ENCODE data around the gene HFM1. TPM values are rescaled to one million over a fixed set of nuclear protein-coding genes. Genes with fewer than 3 reads are reported as not detected.

HFM1 gene
- total and polyA plus RNA-seq, 2 experiments from 2014 or later: 1.5 to 5.2 TPM

- Mint-ChIP-seq H3K4me1 (no peaks in the 10 kb centered on the region; the same call in 2 of the 3 replicates), H3K27me3 (ENCODE audit: insufficient read depth, low read depth, poor library complexity) (no peaks in the 10 kb centered on the region), H3K9me3 (no peaks in the 10 kb centered on the region; the same call in 1 of the 3 replicates), H3K4me3 (no peak overlapping the region), H3K27ac (no peak overlapping the region), H3K36me3 (ENCODE audit: low read depth) (no peaks in the 10 kb centered on the region)
- Histone ChIP-seq H3K4me3 (peak overlapping the region; percentile 27; the same call in 1 of the 2 replicates), H3K36me3 (ENCODE audit: insufficient read depth) (no peaks in the 10 kb centered on the region), H3K4me2 (peak overlapping the region; percentile 35; the same call in 1 of the 2 replicates), H3K9me2 (ENCODE audit: insufficient read depth) (no peaks in the 10 kb centered on the region), H3K79me2 (replicated peaks; ENCODE audit: insufficient read depth) (no peaks in the 10 kb centered on the region), H3F3A (replicated peaks; ENCODE audit: low read depth) (no peaks in the 10 kb centered on the region), H3K27ac (ENCODE audit: low read depth) (no peak overlapping the region), H3K27me3 (ENCODE audit: insufficient read depth) (no peaks in the 10 kb centered on the region), H2AFZ (peak overlapping the region; percentile 97), H4K20me1 (replicated peaks; ENCODE audit: insufficient read depth) (no peaks in the 10 kb centered on the region), H3K4me1 (ENCODE audit: insufficient read depth) (no peaks in the 10 kb centered on the region)
- ATAC-seq (peak; percentile 93), DNase-seq (ENCODE audit: low spot score) (peak; percentile 71)
- TF ChIP-seq REST (IDR thresholded peaks at IDR 0.05; ENCODE audit: unreplicated experiment) (no peak), ZNF114 (CRISPR knock-in tag; IDR thresholded peaks at IDR 0.05) (no peak), POLR2AphosphoS5 (IDR thresholded peaks at IDR 0.05; ENCODE audit: low read depth) (no peak), CTCF (conservative IDR thresholded peaks at IDR 0.05; ENCODE audit: low read depth in 2 of 2) (no peak), ZNF331 (CRISPR knock-in tag; IDR thresholded peaks at IDR 0.05; ENCODE audit: low read depth) (no peak), ETS1 (IDR thresholded peaks at IDR 0.05) (no peak), STAT1 (IDR thresholded peaks at IDR 0.05; ENCODE audit: unreplicated experiment) (no peak), NANOG (IDR thresholded peaks at IDR 0.05; ENCODE audit: borderline replicate concordance) (no peak), JUNB (IDR thresholded peaks at IDR 0.05; ENCODE audit: unreplicated experiment) (no peak), ZNF462 (CRISPR knock-in tag; IDR thresholded peaks at IDR 0.05) (no peak), EZH2phosphoT487 (IDR thresholded peaks at IDR 0.05; ENCODE audit: unreplicated experiment) (no peak), EZH2 (IDR thresholded peaks at IDR 0.05; ENCODE audit: low read depth, unreplicated experiment) (no peak), CREB1 (CRISPR knock-in tag; IDR thresholded peaks at IDR 0.05; ENCODE audit: low read depth) (no peak)
Observed at GRCh38 chr1:91428182-91428798, 23.7 kb upstream of the HFM1 start.

Measured in GM23338 (cell line).